ENCODE measurements around the gene RHO.

- TF ChIP-seq CTCF (IDR thresholded peaks at IDR 0.05; ENCODE audit: insufficient read depth, low read length, poor library complexity, severe bottlenecking) = no peak
- TF ChIP-seq EZH2phosphoT487 (conservative IDR thresholded peaks at IDR 0.05; ENCODE audit: low read length) = no peak
Observed at GRCh38 chr3:129577366-129577765, 48.9 kb downstream of the RHO start.
